HL-60 (cell line): ENCODE measurements around the gene HLA-DPA1.

Experiments
- DNase-seq, 2 experiments: peaks; one replicate each; pipeline ENCODE4 v3.0.0-alpha.2; 2010 to 2020; ENCODE audit warnings: low read depth in 1 of 2, low spot score in 1 of 2
- H3K27ac ChIP-seq: fragments of 250-450 bp; sonication (Bioruptor Pico); replicated peaks from 2 replicates; pipeline ENCODE4 v1.5.1; 2020; ENCODE audit warnings: mild to moderate bottlenecking, moderate library complexity
- H3K27me3 ChIP-seq: fragments of 250-450 bp; sonication (Bioruptor Pico); 2 replicates; pipeline ENCODE4 v1.5.1; 2021; ENCODE audit warnings: mild to moderate bottlenecking, moderate library complexity; ENCODE audit not compliant: insufficient read depth, poor library complexity, severe bottlenecking
- H3K4me3 ChIP-seq: replicated peaks from 2 replicates; pipeline ENCODE4 v1.5.1; 2011; ENCODE audit warnings: mild to moderate bottlenecking, control low read depth, low read length; ENCODE audit not compliant: insufficient read depth
- GABPA ChIP-seq: IDR thresholded peaks from 2 replicates; pipeline ENCODE4 v1.6.1; 2012; ENCODE audit warnings: low read depth
- POLR2AphosphoS5 ChIP-seq: IDR thresholded peaks from 2 replicates; pipeline ENCODE4 v1.6.1; 2012; ENCODE audit warnings: low read depth
- SPI1 ChIP-seq: IDR thresholded peaks from 2 replicates; pipeline ENCODE4 v1.6.1; 2012; ENCODE audit warnings: low read depth, mild to moderate bottlenecking, borderline replicate concordance
- TF ChIP-seq, protein P1 (sequence below): IDR thresholded peaks from one replicate; pipeline ENCODE4 v1.5.1; 2011; ENCODE audit warnings: low read length, control low read depth, inconsistent platforms; ENCODE audit not compliant: insufficient read depth
- TF ChIP-seq, protein P2 (sequence below): IDR thresholded peaks from 2 replicates; pipeline ENCODE4 v1.6.1; 2012; ENCODE audit warnings: low read depth; ENCODE audit not compliant: insufficient replicate concordance

The HLA-DPA1 gene

DNA sequence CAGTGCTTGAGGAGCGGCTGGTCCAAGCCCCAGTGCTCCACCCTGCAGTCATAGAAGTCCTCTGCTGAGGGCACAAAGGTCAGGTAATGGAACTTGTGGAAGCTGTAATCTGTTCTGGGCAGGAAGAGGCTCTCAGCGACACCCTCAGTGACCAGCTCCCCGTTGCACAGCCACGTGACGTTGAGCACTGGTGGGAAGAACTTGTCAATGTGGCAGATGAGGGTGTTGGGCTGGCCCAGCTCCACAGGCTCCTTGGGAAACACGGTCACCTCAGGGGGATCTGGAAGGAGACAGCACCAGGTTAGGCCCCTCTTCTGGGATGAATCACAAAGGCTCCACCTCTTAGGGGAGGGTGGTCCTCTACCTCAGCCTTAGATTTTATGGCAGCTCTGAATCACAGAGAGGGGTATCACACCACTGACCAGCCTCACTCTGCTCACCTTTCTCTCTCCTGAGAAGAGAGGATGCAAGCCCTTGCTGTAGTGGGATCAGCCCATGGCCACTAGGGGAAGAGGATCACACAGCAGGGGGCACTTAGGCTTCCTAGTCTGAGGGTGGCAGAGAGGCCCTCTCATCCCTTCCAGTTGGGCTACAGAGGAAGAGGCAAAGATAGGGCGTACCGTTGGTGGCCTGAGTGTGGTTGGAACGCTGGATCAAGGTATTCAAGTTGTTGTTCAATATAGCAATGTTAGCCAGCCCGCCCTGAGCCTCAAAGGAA is 4.3 kb downstream of the HLA-DPA1 start:
- TF ChIP-seq, protein P1, sequence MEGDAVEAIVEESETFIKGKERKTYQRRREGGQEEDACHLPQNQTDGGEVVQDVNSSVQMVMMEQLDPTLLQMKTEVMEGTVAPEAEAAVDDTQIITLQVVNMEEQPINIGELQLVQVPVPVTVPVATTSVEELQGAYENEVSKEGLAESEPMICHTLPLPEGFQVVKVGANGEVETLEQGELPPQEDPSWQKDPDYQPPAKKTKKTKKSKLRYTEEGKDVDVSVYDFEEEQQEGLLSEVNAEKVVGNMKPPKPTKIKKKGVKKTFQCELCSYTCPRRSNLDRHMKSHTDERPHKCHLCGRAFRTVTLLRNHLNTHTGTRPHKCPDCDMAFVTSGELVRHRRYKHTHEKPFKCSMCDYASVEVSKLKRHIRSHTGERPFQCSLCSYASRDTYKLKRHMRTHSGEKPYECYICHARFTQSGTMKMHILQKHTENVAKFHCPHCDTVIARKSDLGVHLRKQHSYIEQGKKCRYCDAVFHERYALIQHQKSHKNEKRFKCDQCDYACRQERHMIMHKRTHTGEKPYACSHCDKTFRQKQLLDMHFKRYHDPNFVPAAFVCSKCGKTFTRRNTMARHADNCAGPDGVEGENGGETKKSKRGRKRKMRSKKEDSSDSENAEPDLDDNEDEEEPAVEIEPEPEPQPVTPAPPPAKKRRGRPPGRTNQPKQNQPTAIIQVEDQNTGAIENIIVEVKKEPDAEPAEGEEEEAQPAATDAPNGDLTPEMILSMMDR = no peak
- TF ChIP-seq GABPA (no peak), SPI1 (no peak), POLR2AphosphoS5 (no peak)
- TF ChIP-seq, protein P2, sequence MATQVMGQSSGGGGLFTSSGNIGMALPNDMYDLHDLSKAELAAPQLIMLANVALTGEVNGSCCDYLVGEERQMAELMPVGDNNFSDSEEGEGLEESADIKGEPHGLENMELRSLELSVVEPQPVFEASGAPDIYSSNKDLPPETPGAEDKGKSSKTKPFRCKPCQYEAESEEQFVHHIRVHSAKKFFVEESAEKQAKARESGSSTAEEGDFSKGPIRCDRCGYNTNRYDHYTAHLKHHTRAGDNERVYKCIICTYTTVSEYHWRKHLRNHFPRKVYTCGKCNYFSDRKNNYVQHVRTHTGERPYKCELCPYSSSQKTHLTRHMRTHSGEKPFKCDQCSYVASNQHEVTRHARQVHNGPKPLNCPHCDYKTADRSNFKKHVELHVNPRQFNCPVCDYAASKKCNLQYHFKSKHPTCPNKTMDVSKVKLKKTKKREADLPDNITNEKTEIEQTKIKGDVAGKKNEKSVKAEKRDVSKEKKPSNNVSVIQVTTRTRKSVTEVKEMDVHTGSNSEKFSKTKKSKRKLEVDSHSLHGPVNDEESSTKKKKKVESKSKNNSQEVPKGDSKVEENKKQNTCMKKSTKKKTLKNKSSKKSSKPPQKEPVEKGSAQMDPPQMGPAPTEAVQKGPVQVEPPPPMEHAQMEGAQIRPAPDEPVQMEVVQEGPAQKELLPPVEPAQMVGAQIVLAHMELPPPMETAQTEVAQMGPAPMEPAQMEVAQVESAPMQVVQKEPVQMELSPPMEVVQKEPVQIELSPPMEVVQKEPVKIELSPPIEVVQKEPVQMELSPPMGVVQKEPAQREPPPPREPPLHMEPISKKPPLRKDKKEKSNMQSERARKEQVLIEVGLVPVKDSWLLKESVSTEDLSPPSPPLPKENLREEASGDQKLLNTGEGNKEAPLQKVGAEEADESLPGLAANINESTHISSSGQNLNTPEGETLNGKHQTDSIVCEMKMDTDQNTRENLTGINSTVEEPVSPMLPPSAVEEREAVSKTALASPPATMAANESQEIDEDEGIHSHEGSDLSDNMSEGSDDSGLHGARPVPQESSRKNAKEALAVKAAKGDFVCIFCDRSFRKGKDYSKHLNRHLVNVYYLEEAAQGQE = no peak
- Histone ChIP-seq H3K4me3 (no peak overlapping the region), H3K27me3 (peaks cover 10% of the 10 kb centered on the region), H3K27ac (no peak overlapping the region)
- DNase-seq = no peak

DNA sequence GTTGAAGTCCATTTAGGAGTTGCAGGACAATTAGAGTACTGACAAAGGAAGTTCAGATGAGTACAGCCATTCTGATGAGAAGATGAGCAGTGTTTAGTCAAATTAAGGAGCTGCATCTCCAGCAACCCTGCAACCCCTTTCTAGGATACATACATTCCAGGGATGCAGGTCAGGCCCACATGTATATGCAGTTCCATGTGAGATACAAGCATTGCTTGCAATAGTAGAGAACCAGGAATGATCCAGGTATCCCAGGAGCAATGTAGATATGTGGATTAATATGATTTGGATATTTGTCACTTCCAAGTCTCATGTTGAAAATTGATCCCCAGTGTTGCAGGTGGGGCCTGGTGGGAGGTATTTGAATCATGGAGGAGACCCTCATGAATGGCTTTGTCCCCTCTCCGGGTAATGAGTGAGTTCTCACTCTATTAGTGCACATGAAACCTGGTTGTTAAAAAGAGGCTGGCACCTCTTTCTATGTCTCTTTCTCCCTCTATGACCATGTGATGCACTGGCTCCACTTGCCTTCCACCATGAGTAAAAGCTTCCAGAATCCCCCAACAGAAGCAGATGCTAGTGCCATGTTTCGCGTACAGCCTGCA is 6.4 kb downstream of the HLA-DPA1 start:
- no peak for TF ChIP-seq SPI1
- TF ChIP-seq GABPA = no peak
- TF ChIP-seq, protein P1 = no peak
- no peak for TF ChIP-seq POLR2AphosphoS5
- TF ChIP-seq, protein P2 = no peak
- Histone ChIP-seq H3K27ac (no peak overlapping the region), H3K27me3 (peaks cover 2% of the 10 kb centered on the region), H3K4me3 (no peak overlapping the region)
- DNase-seq = no peak

DNA sequence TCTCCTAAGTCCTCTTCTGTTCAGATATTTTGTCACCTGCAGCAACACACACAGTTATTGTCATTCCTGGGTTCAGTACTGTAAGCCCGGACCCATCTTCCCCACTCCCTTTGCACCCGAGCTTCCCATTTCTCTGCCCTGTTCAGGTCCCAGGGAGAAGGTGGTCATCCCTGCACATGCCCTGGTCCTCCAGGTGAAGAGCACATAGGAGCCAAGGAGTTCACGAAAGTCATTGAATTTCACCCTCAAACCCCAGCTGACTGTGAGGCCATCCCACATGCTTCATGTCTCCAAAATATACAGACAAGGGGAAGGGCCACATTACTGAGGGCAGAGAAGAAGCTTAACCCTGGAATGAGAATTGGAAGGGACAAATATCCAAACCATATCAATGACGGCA is 8.1 kb downstream of the HLA-DPA1 start:
- Histone ChIP-seq H3K27ac (no peak overlapping the region), H3K27me3 (peaks cover 2% of the 10 kb centered on the region), H3K4me3 (no peak overlapping the region)
- no peak for DNase-seq
- TF ChIP-seq SPI1 (no peak), GABPA (no peak), POLR2AphosphoS5 (no peak)
- TF ChIP-seq, protein P1 = no peak
- TF ChIP-seq, protein P2 = no peak
